Body of pancreas (tissue), 4 donors: ENCODE results near the gene TPP1.

Source experiments
- CTCF ChIP-seq, 7 experiments: fragments of 450-650 bp in 4 of 7; fragments of 200-600 bp in 3 of 7; sonication (generic) in 3 of 7; IDR thresholded peaks; one replicate each; pipeline ENCODE4 v1.5.1; 2016 to 2019; ENCODE audit warnings: antibody characterized with exemption in 7 of 7
- POLR2A ChIP-seq, 3 donors: fragments of 450-650 bp; IDR thresholded peaks; one replicate each; pipeline ENCODE4 v1.6.1; 2016; ENCODE audit warnings: antibody characterized with exemption in 3 of 3, mild to moderate bottlenecking in 2 of 3

- no peak for TF ChIP-seq CTCF (IDR thresholded peaks at IDR 0.05)
- no peak for TF ChIP-seq POLR2A (IDR thresholded peaks at IDR 0.05)
These were observed 49.5 kb downstream of the TPP1 start for GRCh38 chr11:6569706-6570105.
